Panc1 (cell line): ENCODE results near the gene SLC9A8. TPM values are rescaled to one million over a fixed set of nuclear protein-coding genes. Genes with fewer than 3 reads are reported as not detected.

Experiments used
- ATAC-seq: fragments of 200-7000 bp; cut with Tn5 transposase; 2 replicates; pipeline ENCODE4 v1.9.1; 2020; ENCODE audit warnings: mild to moderate bottlenecking, moderate library complexity
- BruUV-seq: library from RNA; stranded (reverse); fragments of 400-500 nt; replicated peaks from 2 replicates; lab custom pipeline; 2021; lab: Mats Ljungman, UMichigan
- CTCF ChIA-PET: fragments of 300-600 bp; sonication (Branson Sonifier 250); formaldehyde crosslinking; loops from one replicate; lab custom pipeline; 2022; ENCODE audit warnings: antibody characterized with exemption; lab: Charles Lee
- POLR2A ChIA-PET: fragments of 300-600 bp; sonication (Branson Sonifier 250); formaldehyde crosslinking; loops from one replicate; lab custom pipeline; 2022; ENCODE audit warnings: antibody characterized with exemption; lab: Charles Lee
- DNase-seq: peaks from one replicate; pipeline ENCODE4 v3.0.0-alpha.2; 2010; ENCODE audit warnings: low read depth, low spot score
- H3K27ac ChIP-seq: 2 replicates; pipeline ENCODE4 v1.5.1; 2011; ENCODE audit warnings: mild to moderate bottlenecking, low read length, inconsistent platforms
- H3K27me3 ChIP-seq: fragments of 200-500 bp; sonication (Bioruptor generic); 2 replicates; pipeline ENCODE4 v1.6.0; 2014; ENCODE audit warnings: low read length, inconsistent platforms; ENCODE audit not compliant: control insufficient read depth, insufficient read depth
- H3K36me3 ChIP-seq: fragments of 200-500 bp; sonication (Bioruptor generic); 2 replicates; pipeline ENCODE4 v1.5.1; 2014; ENCODE audit warnings: inconsistent platforms, mild to moderate bottlenecking, low read length, moderate library complexity; ENCODE audit not compliant: control insufficient read depth, insufficient read depth
- H3K4me1 ChIP-seq: 2 replicates; pipeline ENCODE4 v1.5.1; 2011; ENCODE audit warnings: inconsistent platforms, mild to moderate bottlenecking, low read length, moderate library complexity; ENCODE audit not compliant: control insufficient read depth, insufficient read depth
- H3K4me3 ChIP-seq, 2 experiments: 2 replicates each; pipeline ENCODE4 v1.5.1; 2011 to 2012; ENCODE audit warnings: low read depth in 2 of 2, low read length in 2 of 2, mild to moderate bottlenecking in 2 of 2, inconsistent platforms in 1 of 2, moderate library complexity in 1 of 2
- H3K9me3 ChIP-seq: fragments of 200-500 bp; sonication (Bioruptor generic); 2 replicates; pipeline ENCODE4 v1.5.1; 2014; ENCODE audit warnings: low read depth, mild to moderate bottlenecking, inconsistent platforms, low read length, moderate library complexity; ENCODE audit not compliant: control insufficient read depth, insufficient read depth
- CTCF ChIP-seq: fragments of 450-650 bp; IDR thresholded peaks from 2 replicates; pipeline ENCODE4 v1.5.1; 2017; ENCODE audit warnings: mild to moderate bottlenecking
- POLR2AphosphoS5 ChIP-seq: IDR thresholded peaks from 2 replicates; pipeline ENCODE4 v1.6.1; 2012; ENCODE audit warnings: mild to moderate bottlenecking, low read depth, low read length, moderate library complexity
- SIN3A ChIP-seq: IDR thresholded peaks from 2 replicates; pipeline ENCODE4 v1.6.1; 2012; ENCODE audit warnings: low read depth, mild to moderate bottlenecking, low read length, moderate library complexity, borderline replicate concordance; ENCODE audit not compliant: insufficient read depth
- TCF7L2 ChIP-seq: IDR thresholded peaks from 2 replicates; pipeline ENCODE4 v1.6.1; 2011; ENCODE audit warnings: mild to moderate bottlenecking, low read depth, low read length, inconsistent platforms
- in situ Hi-C: cut with HindIII; loops from 2 replicates; pipeline ENCODE4 v1.10.0; 2016; ENCODE audit warnings: low sequenced_read_pairs, low pct_unique_long_range_greater_than_20kb
- intact Hi-C: fragments of 100-400 bp; cut with micrococcal nuclease; formaldehyde crosslinking; loops from one replicate; pipeline ENCODE4 v1.10.0; 2022; ENCODE audit not compliant: unreplicated experiment
- total RNA-seq: library from RNA; stranded (reverse); gene quantifications from one replicate; pipeline ENCODE4 v1.2.1, GENCODE V29; 2021; ENCODE audit not compliant: unreplicated experiment
- TF ChIP-seq, protein P1 (sequence below), 2 experiments: IDR thresholded peaks; 2 replicates each; pipeline ENCODE4 v1.6.1; 2011 to 2012; ENCODE audit warnings: low read depth in 2 of 2, control low read depth in 1 of 2, low read length in 1 of 2, mild to moderate bottlenecking in 1 of 2, moderate library complexity in 1 of 2; ENCODE audit not compliant: insufficient read depth in 1 of 2

SLC9A8 gene
- total RNA-seq, 1 experiment from 2014 or later, result 6.7 TPM

GRCh38 chr20:49871391-49871948 is 58.8 kb downstream of the SLC9A8 start:
- Histone ChIP-seq H3K27me3 (no peaks in the 10 kb centered on the region), H3K9me3 (no peaks in the 10 kb centered on the region), H3K27ac (no peak overlapping the region), H3K4me3 (no peak overlapping the region), H3K4me1 (no peaks in the 10 kb centered on the region), H3K36me3 (no peaks in the 10 kb centered on the region)
- in situ Hi-C loops (no loop called here), intact Hi-C loops (no loop called here)
- no TSS peak for BruUV-seq
- no peak for ATAC-seq
- POLR2A ChIA-PET, result no interaction called here
- CTCF ChIA-PET, result no interaction called here
- no peak for DNase-seq
- TF ChIP-seq TCF7L2 (no peak), CTCF (no peak), POLR2AphosphoS5 (no peak), SIN3A (no peak)
- TF ChIP-seq, protein P1, sequence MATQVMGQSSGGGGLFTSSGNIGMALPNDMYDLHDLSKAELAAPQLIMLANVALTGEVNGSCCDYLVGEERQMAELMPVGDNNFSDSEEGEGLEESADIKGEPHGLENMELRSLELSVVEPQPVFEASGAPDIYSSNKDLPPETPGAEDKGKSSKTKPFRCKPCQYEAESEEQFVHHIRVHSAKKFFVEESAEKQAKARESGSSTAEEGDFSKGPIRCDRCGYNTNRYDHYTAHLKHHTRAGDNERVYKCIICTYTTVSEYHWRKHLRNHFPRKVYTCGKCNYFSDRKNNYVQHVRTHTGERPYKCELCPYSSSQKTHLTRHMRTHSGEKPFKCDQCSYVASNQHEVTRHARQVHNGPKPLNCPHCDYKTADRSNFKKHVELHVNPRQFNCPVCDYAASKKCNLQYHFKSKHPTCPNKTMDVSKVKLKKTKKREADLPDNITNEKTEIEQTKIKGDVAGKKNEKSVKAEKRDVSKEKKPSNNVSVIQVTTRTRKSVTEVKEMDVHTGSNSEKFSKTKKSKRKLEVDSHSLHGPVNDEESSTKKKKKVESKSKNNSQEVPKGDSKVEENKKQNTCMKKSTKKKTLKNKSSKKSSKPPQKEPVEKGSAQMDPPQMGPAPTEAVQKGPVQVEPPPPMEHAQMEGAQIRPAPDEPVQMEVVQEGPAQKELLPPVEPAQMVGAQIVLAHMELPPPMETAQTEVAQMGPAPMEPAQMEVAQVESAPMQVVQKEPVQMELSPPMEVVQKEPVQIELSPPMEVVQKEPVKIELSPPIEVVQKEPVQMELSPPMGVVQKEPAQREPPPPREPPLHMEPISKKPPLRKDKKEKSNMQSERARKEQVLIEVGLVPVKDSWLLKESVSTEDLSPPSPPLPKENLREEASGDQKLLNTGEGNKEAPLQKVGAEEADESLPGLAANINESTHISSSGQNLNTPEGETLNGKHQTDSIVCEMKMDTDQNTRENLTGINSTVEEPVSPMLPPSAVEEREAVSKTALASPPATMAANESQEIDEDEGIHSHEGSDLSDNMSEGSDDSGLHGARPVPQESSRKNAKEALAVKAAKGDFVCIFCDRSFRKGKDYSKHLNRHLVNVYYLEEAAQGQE (IDR thresholded peaks at IDR 0.05; ENCODE audit: insufficient read depth in 1 of 2, low read depth in 2 of 2, low read length in 1 of 2), result no peak

DNA sequence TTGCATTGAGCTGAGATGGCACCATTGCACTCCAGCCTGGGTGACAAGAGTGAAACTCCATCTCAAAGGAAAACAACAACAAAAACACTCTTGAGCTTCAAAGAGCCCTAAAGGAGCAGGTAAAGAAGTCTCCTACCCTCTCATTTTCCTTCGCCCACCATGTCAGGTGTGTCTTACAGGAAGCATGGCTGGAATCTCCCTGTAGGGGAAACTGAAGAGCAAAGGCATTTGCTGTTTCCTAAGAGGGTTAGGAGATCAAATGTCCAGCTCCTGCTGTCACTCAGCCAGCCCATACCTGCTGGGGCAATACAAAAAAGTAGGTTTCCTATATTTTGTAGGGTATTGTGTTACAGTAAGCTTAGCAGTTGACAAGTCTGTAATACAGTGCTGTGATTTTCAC is 59.4 kb downstream of the SLC9A8 start:
- Histone ChIP-seq H3K27me3 (no peaks in the 10 kb centered on the region), H3K9me3 (no peaks in the 10 kb centered on the region), H3K27ac (no peak overlapping the region), H3K36me3 (no peaks in the 10 kb centered on the region), H3K4me1 (no peaks in the 10 kb centered on the region), H3K4me3 (no peak overlapping the region)
- ChIA-PET CTCF (no interaction called here), POLR2A (no interaction called here)
- ATAC-seq, result no peak
- DNase-seq, result no peak
- no TSS peak for BruUV-seq
- TF ChIP-seq TCF7L2 (no peak), SIN3A (no peak)
- in situ Hi-C loops, result no loop called here
- intact Hi-C loops, result no loop called here

GRCh38 chr20:49874696-49875095 is 62.1 kb downstream of the SLC9A8 start:
- BruUV-seq, result no TSS peak
- Histone ChIP-seq H3K27ac (no peak overlapping the region), H3K36me3 (no peaks in the 10 kb centered on the region), H3K4me1 (no peaks in the 10 kb centered on the region), H3K4me3 (no peak overlapping the region), H3K27me3 (no peaks in the 10 kb centered on the region), H3K9me3 (no peaks in the 10 kb centered on the region)
- ChIA-PET POLR2A (no interaction called here), CTCF (no interaction called here)
- intact Hi-C loops (no loop called here), in situ Hi-C loops (no loop called here)
- DNase-seq, result no peak
- no peak for ATAC-seq
- TF ChIP-seq POLR2AphosphoS5, result no peak
- TF ChIP-seq SIN3A, result no peak
- TF ChIP-seq TCF7L2, result no peak
- TF ChIP-seq, protein P1 (IDR thresholded peaks at IDR 0.05; ENCODE audit: insufficient read depth in 1 of 2, low read depth in 2 of 2, low read length in 1 of 2), result no peak
- no peak for TF ChIP-seq CTCF
